Left ventricle myocardium inferior (tissue), 1 donor: ENCODE data around the gene MAML2. TPM values are rescaled to one million over a fixed set of nuclear protein-coding genes. Genes with fewer than 3 reads are reported as not detected.
A peak's percentile ranks its signal among the peaks of the same experiment; 100 is the strongest.

Experiments
- DNase-seq: peaks from one replicate; pipeline ENCODE4 v3.0.0-alpha.2; 2020
- H3K27ac ChIP-seq: fragments of 200-600 bp; replicated peaks from 2 replicates; pipeline ENCODE4 v1.8.0; 2021
- H3K27me3 ChIP-seq: fragments of 200-600 bp; 2 replicates; pipeline ENCODE4 v1.8.0; 2021; ENCODE audit warnings: low read depth
- H3K36me3 ChIP-seq: fragments of 200-600 bp; 2 replicates; pipeline ENCODE4 v1.8.0; 2021
- H3K4me1 ChIP-seq: fragments of 200-600 bp; 2 replicates; pipeline ENCODE4 v1.8.0; 2021
- H3K4me3 ChIP-seq: fragments of 200-600 bp; 2 replicates; pipeline ENCODE4 v1.8.0; 2021; ENCODE audit warnings: mild to moderate bottlenecking, moderate library complexity
- H3K9me3 ChIP-seq: fragments of 200-600 bp; replicated peaks from 2 replicates; pipeline ENCODE4 v1.8.0; 2021
- CTCF ChIP-seq: fragments of 200-600 bp; IDR thresholded peaks from 2 replicates; pipeline ENCODE4 v1.8.0; 2021; ENCODE audit warnings: antibody characterized with exemption, mild to moderate bottlenecking, borderline replicate concordance
- intact Hi-C: fragments of 100-400 bp; cut with micrococcal nuclease; formaldehyde crosslinking; loops from one replicate; pipeline ENCODE4 v1.11.0; 2022
- total RNA-seq: library from RNA; stranded (reverse); fragmentation: NEBNext Ultra II Directional; extraction: Animal tissue kit (Norgen Biotek cat#: 25700); gene quantifications from one replicate; pipeline ENCODE4 v1.2.1, GENCODE V29; 2021
- donor health status: DM: no; HTN: yes; CAD: no; lungs with severe emphysema.

Gene MAML2
- total RNA-seq, 1 donor from 2014 or later: 4.5 TPM

GRCh38 chr11:96215826-96216225 lies 127.2 kb downstream of the MAML2 start:
- Histone ChIP-seq H3K36me3 (no peaks in the 10 kb centered on the region), H3K27me3 (no peaks in the 10 kb centered on the region), H3K27ac (peak overlapping the region; percentile 81), H3K4me3 (no peak overlapping the region), H3K9me3 (no peaks in the 10 kb centered on the region), H3K4me1 (peaks cover 81% of the 10 kb centered on the region)
- TF ChIP-seq CTCF: no peak
- no peak for DNase-seq
- intact Hi-C loops: no loop called here

DNA sequence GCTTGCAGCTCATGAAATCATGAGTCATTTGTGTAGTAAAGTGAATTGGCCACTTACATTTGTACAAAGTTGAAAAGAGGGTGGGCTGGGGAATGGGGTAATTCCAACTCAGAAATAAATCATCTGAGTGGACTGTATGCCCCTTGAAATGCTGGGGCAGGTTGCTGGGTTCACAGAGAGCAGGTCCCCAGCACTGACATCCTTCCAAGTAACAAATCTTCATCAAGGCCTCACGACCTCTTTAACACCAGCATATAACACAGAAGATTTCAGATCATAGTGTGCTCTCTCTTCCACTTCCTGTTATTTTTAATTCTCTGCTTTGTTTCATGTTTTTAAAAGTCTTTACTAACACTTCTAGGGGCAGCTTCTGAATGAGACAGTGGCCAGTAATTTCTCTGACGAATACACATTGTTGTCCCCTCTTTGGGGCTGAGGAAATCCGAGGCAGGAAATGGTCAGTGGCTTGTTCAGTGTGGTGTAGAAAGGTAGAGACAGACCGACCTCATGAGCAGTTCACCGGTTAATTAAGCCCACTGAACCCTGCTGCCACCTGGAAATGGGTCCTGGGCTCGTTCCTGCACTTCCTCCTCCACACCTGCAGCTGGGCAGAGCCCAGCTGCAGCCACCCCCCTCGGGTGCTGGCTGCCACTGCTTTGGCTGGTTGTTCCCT lies 127.7 kb downstream of the MAML2 start:
- intact Hi-C loops: no loop called here
- Histone ChIP-seq H3K36me3 (no peaks in the 10 kb centered on the region), H3K27me3 (no peaks in the 10 kb centered on the region), H3K4me1 (peaks cover 76% of the 10 kb centered on the region), H3K9me3 (no peaks in the 10 kb centered on the region), H3K4me3 (no peak overlapping the region), H3K27ac (peak overlapping the region; percentile 81)
- TF ChIP-seq CTCF: no peak
- no peak for DNase-seq

DNA sequence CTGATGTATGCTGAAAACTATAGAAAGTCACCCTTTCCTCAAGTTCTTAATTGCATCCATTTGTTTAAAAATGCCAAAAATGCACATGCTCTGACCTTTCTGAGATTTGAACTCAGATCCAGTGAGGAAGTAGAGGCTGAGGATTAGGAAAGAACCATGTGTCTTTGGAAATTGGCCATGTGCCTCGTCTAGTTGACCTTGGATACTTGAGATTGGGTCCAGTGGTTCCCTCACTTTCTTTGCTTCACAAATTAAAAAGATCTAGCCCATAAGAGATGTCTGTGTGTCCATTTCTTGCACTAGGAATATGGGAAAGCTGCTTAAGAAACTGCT lies 128.3 kb downstream of the MAML2 start:
- H3K4me1 ChIP-seq: peaks cover 71% of the 10 kb centered on the region
- H3K4me3 ChIP-seq: no peak overlapping the region
- H3K27me3 ChIP-seq: no peaks in the 10 kb centered on the region
- no peak for TF ChIP-seq CTCF
- no peaks in the 10 kb centered on the region for H3K9me3 ChIP-seq
- H3K27ac ChIP-seq: peak overlapping the region; percentile 81
- intact Hi-C loops: no loop called here
- no peaks in the 10 kb centered on the region for H3K36me3 ChIP-seq
- no peak for DNase-seq

DNA sequence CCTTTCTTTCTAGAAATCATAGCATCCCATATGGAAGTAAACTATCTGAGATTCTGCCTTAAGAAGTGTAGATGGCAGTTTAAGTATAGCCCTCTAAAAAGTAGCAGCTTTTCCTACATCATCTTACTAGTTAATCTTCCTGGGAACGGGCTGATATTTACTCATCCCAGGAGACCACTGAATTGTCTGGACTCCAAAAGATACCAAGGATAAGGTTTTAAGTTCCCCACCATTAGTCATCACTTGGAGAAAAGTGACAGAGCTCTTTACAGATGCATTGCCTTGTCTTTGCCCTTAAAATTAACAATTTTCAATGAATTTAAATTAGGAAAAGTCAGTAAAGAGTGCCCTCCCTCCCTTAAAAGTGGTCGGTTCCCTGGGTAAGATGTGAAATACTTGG lies 129.5 kb downstream of the MAML2 start:
- peak overlapping the region; percentile 81 for H3K27ac ChIP-seq
- DNase-seq: no peak
- H3K27me3 ChIP-seq: no peaks in the 10 kb centered on the region
- intact Hi-C loops: no loop called here
- H3K9me3 ChIP-seq: no peaks in the 10 kb centered on the region
- H3K4me3 ChIP-seq: no peak overlapping the region
- TF ChIP-seq CTCF: no peak
- no peaks in the 10 kb centered on the region for H3K36me3 ChIP-seq
- H3K4me1 ChIP-seq: peaks cover 69% of the 10 kb centered on the region

- Histone ChIP-seq H3K27me3 (no peaks in the 10 kb centered on the region), H3K27ac (peak overlapping the region; percentile 81), H3K4me3 (no peak overlapping the region), H3K9me3 (no peaks in the 10 kb centered on the region), H3K36me3 (no peaks in the 10 kb centered on the region), H3K4me1 (peaks cover 66% of the 10 kb centered on the region)
- intact Hi-C loops: no loop called here
- no peak for DNase-seq
- no peak for TF ChIP-seq CTCF
Measured at GRCh38 chr11:96211436-96211835, 131.6 kb downstream of the MAML2 start.
